A549 (cell line): ENCODE data around the gene ESR2.

Experiments used
- CTCF ChIP-seq: fragments of >200 bp; sonication (Bioruptor Twin); formaldehyde crosslinking; IDR thresholded peaks from 3 replicates; pipeline ENCODE4 v1.5.1; 2016
- EP300 ChIP-seq, 2 experiments: fragments of >200 bp; sonication (Bioruptor Twin); formaldehyde crosslinking; IDR thresholded peaks; 2 replicates in 1 of 2; 3 replicates in 1 of 2; pipeline ENCODE4 v1.6.1; 2016 to 2017
- HMGXB4 ChIP-seq: fragments of 250-450 bp; sonication (Bioruptor Pico); IDR thresholded peaks from 2 replicates; pipeline ENCODE4 v1.5.0; 2021; ENCODE audit warnings: mild to moderate bottlenecking, moderate library complexity, borderline replicate concordance
- REST ChIP-seq: fragments of 200-600 bp; sonication (generic); IDR thresholded peaks from 2 replicates; pipeline ENCODE4 v1.6.1; 2016; ENCODE audit warnings: antibody characterized with exemption, mild to moderate bottlenecking, moderate library complexity

GRCh38 chr14:64187331-64187730, 106.8 kb downstream of the ESR2 start:
- no peak for TF ChIP-seq REST
- no peak for TF ChIP-seq EP300 (IDR thresholded peaks at IDR 0.05)
- no peak for TF ChIP-seq CTCF
- TF ChIP-seq HMGXB4 (CRISPR knock-in tag): no peak
